ENCODE data around the gene ZNF524.

GRCh38 chr19:55603581-55604292 is 3.6 kb downstream of the ZNF524 start:
- no peak for TF ChIP-seq POLR2AphosphoS5 (IDR thresholded peaks at IDR 0.05; ENCODE audit: low read depth, low read length)
- no peak for TF ChIP-seq POLR2A (IDR thresholded peaks at IDR 0.05; ENCODE audit: low read depth, low read length)
- TF ChIP-seq POU2F2 (IDR thresholded peaks at IDR 0.05; ENCODE audit: low read depth, low read length): no peak
- TF ChIP-seq PAX5 (IDR thresholded peaks at IDR 0.05; ENCODE audit: insufficient read depth, low read length, severe bottlenecking): no peak
